CD4-positive, alpha-beta T cell treated with Interferon gamma for 1 hour (primary cell): Measurements from ENCODE around the gene MTX1.

Source experiments
- DNase-seq: peaks from one replicate; pipeline ENCODE4 v3.0.0-alpha.2; 2020

The MTX1 gene

GRCh38 chr1:155174324-155175280 lies 33.9 kb upstream of the MTX1 start:
- peak; percentile 64 for DNase-seq

DNA sequence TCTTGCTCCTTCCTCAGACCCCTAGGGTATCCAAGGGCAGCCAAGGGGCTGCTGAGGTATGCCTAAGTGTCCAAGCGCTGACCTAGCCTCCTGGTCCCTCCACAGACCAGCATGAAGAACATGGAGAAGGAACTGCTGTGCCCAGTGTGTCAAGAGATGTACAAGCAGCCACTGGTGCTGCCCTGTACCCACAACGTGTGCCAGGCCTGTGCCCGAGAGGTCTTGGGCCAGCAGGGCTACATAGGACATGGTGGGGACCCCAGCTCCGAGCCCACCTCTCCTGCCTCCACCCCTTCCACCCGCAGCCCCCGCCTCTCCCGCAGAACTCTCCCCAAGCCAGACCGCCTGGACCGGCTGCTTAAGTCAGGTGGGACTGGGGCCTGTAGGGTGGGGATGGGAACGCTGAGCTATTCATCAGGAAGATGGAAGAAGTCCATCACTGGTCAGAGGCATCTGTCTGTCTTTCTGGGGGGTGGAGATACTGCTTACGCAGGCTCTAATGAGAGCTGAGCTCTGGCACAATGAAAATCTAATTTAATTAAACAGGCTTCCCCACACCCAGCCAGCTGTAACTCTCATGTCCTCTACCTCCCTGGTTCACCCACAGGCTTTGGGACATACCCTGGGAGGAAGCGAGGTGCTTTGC lies 33.1 kb upstream of the MTX1 start:
- no peak for DNase-seq

- no peak for DNase-seq
These were observed 32.5 kb upstream of the MTX1 start for GRCh38 chr1:155175927-155176371.

DNA sequence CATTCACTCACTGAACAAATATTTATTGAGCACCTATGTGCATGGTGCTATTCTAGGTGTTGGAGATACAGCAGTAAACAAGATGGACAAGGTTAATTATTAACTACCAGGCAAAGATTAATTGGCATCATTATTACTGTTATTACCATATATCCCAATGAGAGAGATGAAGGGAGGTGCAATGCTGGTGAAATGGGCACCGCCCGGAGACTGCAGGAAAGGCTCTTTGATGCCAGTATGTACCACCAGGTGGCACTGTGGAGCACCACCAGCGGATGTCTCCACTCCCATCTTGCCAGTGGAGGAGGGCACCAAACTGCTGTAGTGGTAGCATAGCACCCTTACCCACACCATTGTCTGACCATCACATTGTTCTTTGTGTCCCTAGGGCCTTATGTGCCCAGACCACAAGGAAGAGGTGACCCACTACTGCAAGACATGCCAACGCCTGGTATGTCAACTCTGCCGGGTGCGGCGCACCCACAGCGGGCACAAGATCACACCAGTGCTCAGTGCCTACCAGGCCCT lies 31.9 kb upstream of the MTX1 start:
- DNase-seq, result peak; percentile 77

DNA sequence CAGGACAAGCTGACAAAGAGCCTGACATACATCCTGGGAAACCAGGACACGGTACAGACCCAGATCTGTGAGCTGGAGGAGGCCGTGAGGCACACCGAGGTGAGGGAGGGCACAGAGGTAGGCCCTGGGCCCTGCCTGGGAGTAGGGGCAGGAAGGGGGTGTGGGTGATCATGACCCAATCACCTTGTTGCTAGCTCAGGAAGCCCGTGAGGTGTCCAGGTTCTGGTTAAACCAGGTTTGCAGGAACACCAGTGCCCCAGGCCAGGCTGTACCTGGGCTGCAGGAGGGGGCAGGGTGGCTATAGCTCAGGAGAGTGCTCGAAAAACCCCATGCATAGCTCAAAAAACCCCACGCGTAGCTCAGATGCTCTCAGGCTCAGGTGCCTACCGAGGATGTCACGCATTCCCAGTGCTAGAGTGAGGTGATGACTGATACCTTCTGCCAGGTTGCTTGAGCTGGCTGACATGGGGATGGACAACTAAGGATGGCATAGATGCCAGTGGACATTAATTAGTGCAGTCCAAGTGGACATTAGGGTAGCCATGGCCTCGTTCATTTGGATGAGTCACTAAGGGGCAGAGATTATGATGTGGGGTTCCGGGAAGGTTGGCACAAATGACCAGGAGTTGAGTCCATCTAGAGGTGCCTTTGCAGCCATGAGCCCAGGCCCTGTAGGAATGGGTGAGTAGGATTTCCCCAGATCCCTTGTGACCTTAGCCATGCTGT lies 31.1 kb upstream of the MTX1 start:
- no peak for DNase-seq

DNA sequence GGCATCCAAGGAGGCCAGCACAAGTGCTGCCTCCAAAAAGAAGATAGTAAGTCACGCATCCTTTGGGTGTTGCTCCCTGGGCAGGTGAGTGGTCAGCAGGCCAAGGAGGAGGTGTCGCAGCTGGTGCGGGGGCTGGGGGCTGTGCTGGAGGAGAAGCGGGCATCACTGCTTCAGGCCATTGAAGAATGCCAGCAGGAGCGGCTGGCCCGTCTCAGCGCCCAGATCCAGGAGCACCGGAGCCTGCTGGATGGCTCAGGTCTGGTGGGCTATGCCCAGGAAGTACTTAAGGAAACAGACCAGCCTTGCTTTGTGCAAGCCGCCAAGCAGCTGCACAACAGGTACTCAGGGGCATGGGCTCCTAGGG lies 30.6 kb upstream of the MTX1 start:
- DNase-seq, result no peak

- DNase-seq, result peak; percentile 32
These were observed 29.9 kb upstream of the MTX1 start for GRCh38 chr1:155178441-155179111.

DNA sequence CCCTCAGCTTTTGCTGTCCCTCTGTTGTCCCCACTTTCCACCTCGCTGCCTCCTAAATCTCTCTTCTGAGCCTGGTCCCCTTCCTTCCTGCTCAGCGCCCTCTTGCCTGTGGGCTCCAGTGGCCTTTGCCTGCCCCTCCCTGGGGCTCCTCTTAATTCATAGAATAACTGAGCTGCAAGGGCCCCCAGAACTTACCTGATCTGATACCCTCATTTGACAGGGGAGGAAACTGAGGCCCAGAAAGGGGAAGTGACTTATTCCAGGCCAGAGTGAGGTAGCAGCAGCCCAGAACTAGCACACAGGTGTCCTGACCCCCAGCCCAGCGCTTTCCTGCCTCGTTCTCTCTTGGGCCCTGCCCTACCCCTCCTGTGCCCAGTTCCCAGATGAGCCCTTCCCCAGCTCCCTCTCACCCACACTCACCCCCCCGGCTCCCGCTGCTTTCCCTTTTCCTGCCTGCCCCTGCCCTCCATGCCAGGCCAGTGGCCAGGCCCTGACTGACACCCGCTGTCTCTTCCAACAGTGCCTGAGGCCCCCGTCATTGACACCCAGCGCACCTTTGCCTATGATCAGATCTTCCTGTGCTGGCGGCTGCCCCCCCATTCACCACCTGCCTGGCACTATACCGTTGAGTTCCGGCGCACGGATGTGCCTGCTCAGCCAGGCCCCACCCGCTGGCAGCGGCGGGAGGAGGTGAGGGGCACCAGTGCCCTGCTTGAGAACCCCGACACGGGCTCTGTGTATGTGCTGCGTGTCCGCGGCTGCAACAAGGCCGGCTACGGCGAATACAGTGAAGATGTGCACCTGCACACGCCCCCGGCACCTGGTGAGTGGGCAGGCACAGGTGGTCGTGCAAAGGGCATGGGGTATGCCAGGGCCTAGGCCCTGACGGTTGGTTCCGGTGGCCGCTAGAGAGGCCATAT lies 29.1 kb upstream of the MTX1 start:
- DNase-seq, result no peak

- DNase-seq, result no peak
These were observed 27.0 kb upstream of the MTX1 start for GRCh38 chr1:155181371-155182051.

DNA sequence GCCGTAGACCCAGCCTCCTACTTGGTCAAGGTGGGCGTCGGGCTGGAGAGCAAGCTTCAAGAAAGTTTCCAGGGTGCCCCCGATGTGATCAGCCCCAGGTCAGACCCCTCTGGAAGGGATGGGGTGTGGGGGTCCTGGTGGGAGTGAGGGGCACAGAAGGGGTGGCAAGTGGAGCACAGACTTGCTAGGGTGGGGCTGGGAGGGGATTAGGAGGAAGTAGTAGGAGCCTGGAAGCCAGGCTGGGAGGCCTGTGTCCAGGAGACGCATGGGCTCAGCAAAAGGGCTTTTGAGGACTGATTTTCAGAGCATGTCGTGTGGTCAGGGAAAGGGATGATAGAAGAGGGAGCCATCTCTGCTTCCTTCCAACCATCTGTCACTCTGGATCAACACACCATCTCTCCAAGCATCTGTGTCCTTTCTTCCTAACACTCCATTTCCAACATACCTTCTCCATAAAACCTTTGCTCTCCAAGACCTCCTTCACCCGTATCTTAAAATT lies 26.4 kb upstream of the MTX1 start:
- DNase-seq, result no peak

DNA sequence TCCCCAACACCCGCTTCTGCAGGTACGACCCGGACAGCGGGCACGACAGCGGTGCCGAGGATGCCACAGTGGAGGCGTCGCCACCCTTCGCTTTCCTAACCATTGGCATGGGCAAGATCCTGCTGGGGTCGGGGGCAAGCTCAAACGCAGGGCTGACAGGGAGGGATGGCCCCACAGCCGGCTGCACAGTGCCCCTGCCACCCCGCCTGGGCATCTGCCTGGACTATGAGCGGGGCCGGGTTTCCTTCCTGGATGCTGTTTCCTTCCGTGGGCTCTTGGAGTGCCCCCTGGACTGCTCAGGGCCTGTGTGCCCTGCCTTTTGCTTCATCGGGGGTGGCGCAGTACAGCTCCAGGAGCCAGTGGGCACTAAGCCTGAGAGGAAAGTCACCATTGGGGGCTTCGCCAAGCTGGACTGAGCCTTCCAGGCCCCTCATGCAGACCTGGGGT lies 24.7 kb upstream of the MTX1 start:
- no peak for DNase-seq

DNA sequence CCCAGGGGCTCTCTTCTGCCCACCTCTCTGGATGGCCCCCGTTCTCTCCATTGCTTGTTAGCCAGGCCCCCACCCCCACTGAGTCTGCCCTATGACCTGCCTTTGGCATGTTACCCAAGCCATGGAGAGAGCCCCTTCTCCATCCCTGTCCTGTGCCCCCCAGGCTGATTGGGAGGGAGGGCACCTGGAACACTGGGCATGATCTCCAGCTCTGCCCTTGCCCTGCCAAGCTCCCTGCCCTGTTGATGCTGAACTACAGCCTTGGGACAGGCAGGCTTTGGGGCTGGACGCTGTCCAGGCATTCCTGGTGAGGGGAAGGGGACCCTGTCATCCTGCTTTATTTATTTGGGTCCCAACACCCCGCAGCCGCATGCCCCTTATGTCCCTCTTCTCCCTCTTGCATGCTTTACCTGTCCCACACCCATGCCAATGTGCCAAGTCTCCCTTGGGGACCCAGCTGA lies 24.1 kb upstream of the MTX1 start:
- DNase-seq, result no peak

DNA sequence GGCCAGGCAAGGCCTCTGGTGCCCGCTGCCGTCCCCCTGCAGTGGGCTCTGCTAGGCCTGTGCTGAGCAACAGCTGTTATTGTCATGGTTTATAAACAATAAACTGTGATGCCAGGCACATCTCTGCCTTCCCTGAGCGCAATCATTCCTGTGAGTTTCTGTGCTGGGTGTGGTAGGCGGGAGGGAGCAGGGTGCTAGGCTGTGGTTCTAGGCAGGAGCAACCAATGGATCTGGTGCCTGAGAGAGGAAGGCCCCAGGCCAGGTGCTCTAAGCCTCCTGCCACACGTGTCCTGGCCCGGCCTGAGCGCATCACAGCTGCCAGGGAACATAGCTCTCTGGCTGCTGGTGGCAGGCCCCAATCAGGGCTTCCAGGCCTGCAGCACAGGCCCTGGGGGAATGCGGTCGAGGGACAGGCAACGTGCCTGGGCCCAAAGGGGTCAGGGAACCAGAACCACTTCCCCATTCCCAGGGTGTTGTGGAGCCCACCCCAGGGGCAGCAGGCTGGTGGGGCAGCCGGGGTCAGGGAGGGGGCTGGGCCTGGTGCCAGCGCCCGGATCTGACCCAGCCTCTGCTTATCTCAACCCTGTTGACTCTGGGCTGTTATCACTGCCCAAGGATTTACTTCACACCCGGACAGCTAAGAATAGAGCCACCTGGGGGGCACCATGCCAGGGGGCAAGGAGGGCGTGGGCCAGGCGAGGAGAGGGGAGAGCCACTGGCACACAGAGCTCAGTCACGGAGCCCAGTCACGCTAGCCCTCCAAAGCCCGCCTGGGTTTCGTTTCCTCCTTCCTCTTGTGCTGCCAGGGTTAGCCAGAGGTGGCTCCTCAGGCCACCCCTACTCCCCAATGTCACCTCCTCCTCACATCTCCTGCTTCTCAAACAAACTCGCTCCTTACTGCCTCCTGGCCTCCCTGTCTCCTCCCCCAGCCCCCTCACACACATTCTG lies 23.4 kb upstream of the MTX1 start:
- DNase-seq, result peak; percentile 68

DNA sequence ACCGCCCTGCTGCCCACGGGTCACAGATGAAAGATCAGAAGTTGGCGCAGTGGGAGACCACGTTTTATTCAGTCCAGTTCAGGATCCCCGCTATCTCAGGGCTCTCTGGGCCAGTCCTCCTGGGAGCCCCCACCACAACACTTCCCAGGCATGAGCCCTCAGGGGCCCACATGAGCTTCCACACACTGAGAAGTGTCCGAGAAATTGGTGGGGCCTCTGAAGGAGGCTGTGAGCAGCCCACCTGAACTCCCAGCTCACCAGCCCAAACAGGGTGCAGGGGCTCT lies 22.8 kb upstream of the MTX1 start:
- DNase-seq, result no peak

DNA sequence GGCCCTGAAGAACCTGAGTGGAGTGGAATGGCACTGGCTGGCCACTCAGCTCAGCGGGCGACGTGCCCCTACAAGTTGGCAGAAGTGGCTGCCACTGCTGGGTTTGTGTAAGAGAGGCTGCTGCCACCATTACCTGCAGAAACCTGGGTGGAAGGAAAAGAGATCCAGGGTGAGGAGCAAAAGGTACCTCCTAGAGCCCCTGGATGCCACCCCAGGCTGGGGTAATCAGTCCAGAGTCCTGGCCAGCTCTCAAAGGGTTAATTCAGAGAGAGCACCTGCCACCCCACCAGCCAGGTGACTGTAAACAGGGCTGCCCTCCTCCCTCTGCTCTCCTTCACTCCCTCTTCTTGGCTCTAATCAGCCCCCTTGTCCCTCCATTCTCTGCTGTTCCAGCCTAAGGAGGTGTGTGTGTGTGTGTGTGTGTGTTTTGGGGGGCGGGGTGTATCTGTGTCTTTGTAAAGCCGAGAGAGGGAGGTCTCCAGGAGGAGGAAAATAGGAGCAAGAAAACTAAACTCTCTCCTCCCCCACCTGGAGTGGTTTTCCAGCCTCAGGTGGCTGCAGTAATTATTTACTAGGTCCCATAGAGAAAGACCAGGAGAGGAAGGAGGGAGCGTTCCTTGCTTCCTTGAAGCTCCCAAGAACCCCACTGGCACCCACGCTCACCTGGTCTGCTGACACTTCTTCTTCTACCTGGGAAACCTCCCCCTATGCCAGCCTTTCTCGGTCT lies 22.3 kb upstream of the MTX1 start:
- DNase-seq, result no peak

GRCh38 chr1:155186794-155187455 lies 21.6 kb upstream of the MTX1 start:
- no peak for DNase-seq

GRCh38 chr1:155187456-155187891 lies 21.0 kb upstream of the MTX1 start:
- no peak for DNase-seq

DNA sequence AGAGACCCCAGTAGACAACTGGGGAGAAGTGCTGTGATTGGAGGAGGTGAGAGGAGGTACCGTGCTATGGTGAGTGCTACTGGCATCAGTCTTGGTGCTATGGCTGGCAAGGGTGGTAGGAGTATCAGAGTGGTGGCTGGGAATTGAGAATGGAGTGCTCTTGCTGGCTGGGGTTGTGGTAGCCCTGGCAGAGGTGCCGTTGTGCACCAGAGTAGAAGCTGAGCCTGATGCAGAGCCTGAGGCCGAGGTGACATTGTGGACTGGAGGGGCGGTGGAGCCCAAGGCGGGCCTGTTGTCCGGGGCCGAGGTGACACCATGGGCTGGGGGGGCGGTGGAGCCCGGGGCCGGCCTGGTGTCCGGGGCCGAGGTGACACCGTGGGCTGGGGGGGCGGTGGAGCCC lies 20.2 kb upstream of the MTX1 start:
- no peak for DNase-seq
